GM21576 (cell line): Measurements from ENCODE around the gene RPP25L.

Experiments used
- ATAC-seq: cut with Tn5 transposase; IDR thresholded peaks from one replicate; pipeline ENCODE4 v1.9.1; 2021; ENCODE audit warnings: mild to moderate bottlenecking, moderate library complexity; ENCODE audit not compliant: unreplicated experiment

Gene RPP25L

DNA sequence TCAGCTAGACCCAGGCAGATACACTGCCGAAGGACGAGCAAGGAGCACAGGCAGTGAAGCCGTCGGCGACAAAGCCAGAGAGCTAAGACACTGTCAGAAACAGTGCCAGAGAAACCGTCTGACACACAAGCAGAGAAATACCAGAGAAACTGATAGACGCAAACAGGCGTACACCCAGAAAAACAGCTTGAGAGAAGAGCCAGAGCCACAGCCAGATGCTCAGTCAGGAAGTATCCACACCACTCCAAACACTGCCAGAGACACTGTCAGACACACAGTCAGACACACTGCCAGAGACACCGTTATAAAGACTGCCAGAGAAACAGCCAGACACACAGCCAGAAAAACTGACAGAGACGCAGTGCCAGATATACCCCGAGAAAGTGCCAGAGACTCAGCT lies 41.5 kb downstream of the RPP25L start:
- no peak for ATAC-seq

DNA sequence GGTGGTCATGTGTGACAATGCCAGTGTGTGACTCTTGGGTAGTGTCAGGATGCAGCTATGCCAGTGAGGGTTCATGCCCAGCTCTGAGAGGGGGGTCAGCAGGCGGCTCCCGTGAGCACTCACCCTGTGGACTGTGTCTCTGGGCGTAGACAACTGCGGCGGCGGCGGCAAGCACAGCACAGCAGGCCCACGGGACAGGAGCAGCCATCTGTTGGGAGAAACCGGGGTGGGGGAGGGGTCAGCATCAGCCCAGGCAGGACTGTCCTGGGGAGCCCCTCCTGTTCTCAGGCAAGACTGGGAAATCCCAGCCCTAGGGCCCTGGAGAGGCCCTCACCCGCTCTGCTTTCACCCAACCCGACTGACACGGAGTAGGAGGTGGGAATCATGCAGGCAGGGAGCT lies 43.1 kb downstream of the RPP25L start:
- ATAC-seq, result no peak

DNA sequence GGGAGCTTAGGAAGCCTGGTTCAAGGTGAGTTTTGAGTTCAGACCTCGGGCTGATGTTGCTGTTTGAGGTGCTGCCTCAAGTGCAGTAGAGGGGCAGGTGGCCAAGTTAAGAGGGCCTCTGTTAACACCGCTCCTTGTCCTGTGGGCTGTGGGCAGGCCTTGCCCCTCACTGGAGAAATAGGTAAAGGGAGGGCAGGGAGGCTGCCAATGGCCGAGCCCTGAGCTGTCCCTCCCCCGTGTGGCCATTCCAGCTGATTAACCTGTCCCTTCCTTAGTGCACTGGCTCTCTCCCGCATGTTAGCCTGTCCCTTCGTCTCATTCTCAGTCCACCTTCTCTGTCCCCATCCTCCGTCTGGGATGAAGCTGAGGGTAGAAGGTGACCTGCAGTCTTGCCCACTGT lies 43.8 kb downstream of the RPP25L start:
- no peak for ATAC-seq

GRCh38 chr9:34566972-34567371 lies 44.9 kb downstream of the RPP25L start:
- no peak for ATAC-seq

GRCh38 chr9:34566322-34566721 lies 45.6 kb downstream of the RPP25L start:
- ATAC-seq, result no peak

GRCh38 chr9:34565856-34566255 lies 46.0 kb downstream of the RPP25L start:
- no peak for ATAC-seq

DNA sequence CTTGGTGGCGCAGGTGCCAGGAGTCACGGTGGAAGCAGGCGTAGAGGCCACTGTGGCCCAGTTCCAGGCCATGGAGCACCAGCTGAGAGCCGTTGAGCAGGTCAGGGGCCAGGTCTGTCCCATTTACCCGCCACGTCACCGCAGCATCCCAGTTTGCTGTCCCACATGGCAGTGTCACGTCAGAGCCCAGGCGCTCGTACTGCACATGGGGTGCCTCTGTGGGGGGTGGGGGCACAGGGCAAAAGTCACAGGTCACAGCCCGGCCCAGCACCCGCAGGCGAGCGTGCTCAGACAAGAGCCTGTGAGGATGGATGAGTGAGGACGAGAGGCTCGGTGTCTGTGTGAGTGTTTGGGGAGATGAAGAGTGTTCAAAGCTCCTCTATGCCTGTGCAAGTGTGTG lies 47.3 kb downstream of the RPP25L start:
- ATAC-seq, result no peak

DNA sequence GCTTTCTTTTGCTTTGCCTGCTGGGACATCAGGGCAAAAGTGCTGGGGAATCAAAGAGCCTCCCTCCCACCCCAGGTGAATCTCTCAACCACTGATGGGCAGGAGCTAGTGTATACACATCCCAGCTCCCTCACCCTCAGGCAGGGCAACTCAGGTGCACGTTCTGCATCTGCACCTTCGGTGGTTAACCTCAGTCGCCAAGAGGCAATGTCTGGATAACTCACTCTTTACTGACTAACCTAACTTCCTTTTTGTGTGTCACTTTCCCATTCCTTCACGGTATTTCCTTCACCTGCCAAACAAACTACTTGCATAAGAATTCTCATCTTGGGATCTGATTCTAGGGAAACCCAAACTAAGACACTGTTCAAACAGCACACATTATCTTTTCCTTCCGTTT lies 48.6 kb downstream of the RPP25L start:
- no peak for ATAC-seq

GRCh38 chr9:34562135-34562745 lies 49.7 kb downstream of the RPP25L start:
- no peak for ATAC-seq

DNA sequence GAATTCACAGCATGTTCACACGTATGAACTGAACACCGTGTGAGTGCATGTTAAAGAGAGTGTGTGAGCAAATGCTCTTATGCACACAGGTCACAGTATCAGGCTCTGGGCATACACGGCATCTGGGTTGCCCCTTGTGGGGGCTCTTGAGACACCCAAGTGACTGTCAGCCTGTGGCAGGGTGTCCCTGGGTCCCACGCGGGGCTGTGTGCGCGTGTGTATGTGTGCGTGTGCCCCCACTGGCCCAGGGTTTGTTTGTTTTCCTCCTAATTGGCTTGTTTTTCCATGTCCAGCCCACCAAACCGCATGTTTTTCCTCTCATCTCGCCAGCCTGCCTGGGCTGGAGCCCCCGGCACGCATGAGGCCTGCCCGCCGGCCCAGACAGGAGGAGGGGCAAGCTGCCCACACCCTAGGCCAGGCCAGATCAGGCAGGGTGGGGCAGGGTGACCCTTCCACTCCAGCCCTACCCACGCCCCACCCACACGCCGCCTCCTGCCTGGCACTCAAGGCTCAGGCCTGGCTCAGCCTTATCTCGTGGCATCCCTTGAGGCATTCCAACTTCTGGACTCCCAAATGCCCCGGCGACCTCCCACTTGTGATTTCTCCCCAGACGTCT lies 51.2 kb downstream of the RPP25L start:
- ATAC-seq, result no peak
